ENCODE results near the gene NFAM1. TPM values are rescaled to one million over a fixed set of nuclear protein-coding genes. Genes with fewer than 3 reads are reported as not detected.

Gene NFAM1
- polyA plus RNA-seq, 1 donor: 1.8 TPM

DNA sequence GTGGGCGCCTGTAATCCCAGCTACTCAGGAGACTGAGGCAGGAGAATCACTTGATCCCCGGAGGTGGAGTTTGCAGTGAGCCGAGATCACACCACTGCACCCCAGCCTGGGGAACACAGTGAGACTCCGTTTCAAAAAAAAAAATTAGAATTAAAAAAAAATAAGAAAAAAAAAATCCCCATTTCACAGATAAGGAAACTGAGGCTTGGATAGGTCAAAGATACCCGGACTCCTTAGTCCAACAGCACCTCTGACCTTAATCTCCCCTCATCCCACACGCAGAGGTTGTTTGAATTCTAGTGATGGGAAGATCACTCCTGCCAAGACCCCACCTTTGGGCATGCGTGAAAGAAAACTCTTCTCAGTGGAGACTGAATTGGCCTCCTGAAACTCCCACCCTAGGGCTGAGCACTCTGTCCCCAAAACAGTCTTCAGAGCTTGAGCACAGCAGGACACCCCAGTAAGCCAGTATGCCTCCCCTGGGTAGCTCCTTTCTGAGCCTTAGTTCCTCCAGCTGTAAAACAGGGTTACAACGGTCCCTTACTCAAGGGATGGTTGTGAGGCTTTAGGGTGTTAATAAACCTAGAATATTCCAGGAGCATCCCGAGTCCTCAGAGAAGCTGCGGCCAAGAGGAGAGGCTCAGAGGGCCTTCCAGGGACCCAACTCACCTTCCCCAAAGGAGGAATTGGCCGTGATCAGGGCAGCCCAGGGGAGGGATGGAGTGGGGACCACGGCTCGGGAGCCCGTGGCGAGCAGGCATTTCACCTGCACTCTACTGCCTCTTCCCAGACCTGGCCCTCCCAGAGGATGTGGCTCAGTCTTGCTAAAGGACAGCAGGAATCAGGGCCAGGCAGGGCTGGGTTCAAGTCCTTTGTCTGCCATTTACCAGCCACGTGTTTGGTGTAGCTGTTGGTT, 73.3 kb downstream of the NFAM1 start:
- H3K4me3 ChIP-seq (ENCODE audit: low read length): no peak overlapping the region
- no peak for DNase-seq
- H3K36me3 ChIP-seq (ENCODE audit: control insufficient read depth, insufficient read depth, low read length): no peaks in the 10 kb centered on the region
- H3K27me3 ChIP-seq (ENCODE audit: control insufficient read depth, insufficient read depth, low read length): no peaks in the 10 kb centered on the region
- no peaks in the 10 kb centered on the region for H3K9me3 ChIP-seq (ENCODE audit: control insufficient read depth, low read depth, low read length)
- no peak overlapping the region for H3K27ac ChIP-seq (ENCODE audit: low read length)
- H3K4me1 ChIP-seq (ENCODE audit: control insufficient read depth, insufficient read depth, low read length): no peaks in the 10 kb centered on the region
- WGBS (ENCODE audit: insufficient coverage, low lambda C conversion rate): 80% methylated on average over 1 of the region's 16 CpGs

- Histone ChIP-seq H3K9me3 (ENCODE audit: control insufficient read depth, low read depth, low read length) (no peaks in the 10 kb centered on the region), H3K4me3 (ENCODE audit: low read length) (no peak overlapping the region), H3K27me3 (ENCODE audit: control insufficient read depth, insufficient read depth, low read length) (no peaks in the 10 kb centered on the region), H3K27ac (ENCODE audit: low read length) (no peak overlapping the region), H3K4me1 (ENCODE audit: control insufficient read depth, insufficient read depth, low read length) (no peaks in the 10 kb centered on the region), H3K36me3 (ENCODE audit: control insufficient read depth, insufficient read depth, low read length) (no peaks in the 10 kb centered on the region)
- DNase-seq: no peak
- no CpG with 5 or more reads among the region's 8 CpGs for WGBS (ENCODE audit: insufficient coverage, low lambda C conversion rate)
Measured at GRCh38 chr22:42357634-42358296, 74.4 kb downstream of the NFAM1 start.

GRCh38 chr22:42357221-42357620, 75.0 kb downstream of the NFAM1 start:
- H3K9me3 ChIP-seq (ENCODE audit: control insufficient read depth, low read depth, low read length): no peaks in the 10 kb centered on the region
- H3K36me3 ChIP-seq (ENCODE audit: control insufficient read depth, insufficient read depth, low read length): no peaks in the 10 kb centered on the region
- no peak overlapping the region for H3K27ac ChIP-seq (ENCODE audit: low read length)
- H3K27me3 ChIP-seq (ENCODE audit: control insufficient read depth, insufficient read depth, low read length): no peaks in the 10 kb centered on the region
- no CpG with 5 or more reads among the region's 3 CpGs for WGBS (ENCODE audit: insufficient coverage, low lambda C conversion rate)
- no peaks in the 10 kb centered on the region for H3K4me1 ChIP-seq (ENCODE audit: control insufficient read depth, insufficient read depth, low read length)
- H3K4me3 ChIP-seq (ENCODE audit: low read length): no peak overlapping the region
- DNase-seq: no peak

- H3K27me3 ChIP-seq (ENCODE audit: control insufficient read depth, insufficient read depth, low read length): no peaks in the 10 kb centered on the region
- no peak overlapping the region for H3K4me3 ChIP-seq (ENCODE audit: low read length)
- no peaks in the 10 kb centered on the region for H3K9me3 ChIP-seq (ENCODE audit: control insufficient read depth, low read depth, low read length)
- DNase-seq: no peak
- no peaks in the 10 kb centered on the region for H3K36me3 ChIP-seq (ENCODE audit: control insufficient read depth, insufficient read depth, low read length)
- H3K27ac ChIP-seq (ENCODE audit: low read length): no peak overlapping the region
- 80% methylated on average over 1 of the region's 7 CpGs for WGBS (ENCODE audit: insufficient coverage, low lambda C conversion rate)
- H3K4me1 ChIP-seq (ENCODE audit: control insufficient read depth, insufficient read depth, low read length): no peaks in the 10 kb centered on the region
Measured at GRCh38 chr22:42356533-42356932, 75.7 kb downstream of the NFAM1 start.

- H3K9me3 ChIP-seq (ENCODE audit: control insufficient read depth, low read depth, low read length): no peaks in the 10 kb centered on the region
- no CpG with 5 or more reads among the region's 10 CpGs for WGBS (ENCODE audit: insufficient coverage, low lambda C conversion rate)
- peak in 1 of 2 donors; percentile 26 for DNase-seq
Measured at GRCh38 chr22:42353883-42354727, 78.1 kb downstream of the NFAM1 start.

DNA sequence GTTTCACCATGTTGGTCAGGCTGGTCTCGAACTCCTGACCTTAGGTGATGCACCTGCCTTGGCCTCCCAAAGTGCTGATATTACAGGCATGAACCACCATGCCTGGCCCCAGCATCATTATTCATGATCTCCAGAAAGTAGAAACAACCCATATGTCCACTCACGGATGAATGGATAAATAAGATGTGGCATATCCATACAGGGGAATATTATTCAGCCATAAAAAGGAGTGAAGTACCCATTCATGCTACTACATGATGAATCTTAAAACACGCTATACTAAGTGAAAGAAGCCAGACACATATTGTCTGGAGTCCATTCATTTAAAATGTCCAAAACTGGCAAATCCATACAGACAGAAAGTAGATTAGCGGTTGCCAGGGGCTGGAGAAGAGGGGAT, 81.8 kb downstream of the NFAM1 start:
- H3K36me3 ChIP-seq (ENCODE audit: control insufficient read depth, insufficient read depth, low read length): no peaks in the 10 kb centered on the region

More at GRCh38 chr22:42353883-42354727, 78.1 kb downstream of the NFAM1 start:
- no peaks in the 10 kb centered on the region for H3K36me3 ChIP-seq (ENCODE audit: control insufficient read depth, insufficient read depth, low read length)
- H3K4me3 ChIP-seq (ENCODE audit: low read length): no peak overlapping the region
- no peaks in the 10 kb centered on the region for H3K4me1 ChIP-seq (ENCODE audit: control insufficient read depth, insufficient read depth, low read length)
- H3K27ac ChIP-seq (ENCODE audit: low read length): no peak overlapping the region
- H3K27me3 ChIP-seq (ENCODE audit: control insufficient read depth, insufficient read depth, low read length): no peaks in the 10 kb centered on the region

DNA sequence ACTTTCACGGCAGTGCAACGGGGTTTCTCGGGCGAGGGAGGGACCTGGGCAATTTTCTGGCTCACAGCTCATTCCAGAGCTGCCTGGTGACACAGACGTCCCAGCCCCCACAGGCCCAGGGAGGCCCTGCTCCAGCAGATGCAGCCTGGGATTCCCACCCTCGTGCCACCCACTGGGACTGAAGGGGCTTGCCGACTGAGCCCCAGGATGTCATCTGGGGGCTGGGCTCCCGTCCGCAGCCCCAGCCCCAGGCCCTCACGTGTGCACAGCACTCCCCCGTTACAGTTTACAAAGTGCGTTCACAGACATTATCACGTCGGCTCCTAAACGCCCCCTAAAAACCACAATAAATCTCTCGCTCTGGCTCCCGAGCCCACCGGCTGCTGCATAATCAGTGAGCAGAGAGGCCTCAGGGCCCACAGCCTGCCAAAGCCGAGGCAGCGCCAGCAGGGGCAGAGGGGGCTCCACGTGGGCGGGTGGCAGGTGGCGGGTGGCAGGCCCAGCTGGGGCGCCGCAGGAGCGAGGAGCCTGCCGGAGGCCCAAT, 84.8 kb downstream of the NFAM1 start:
- no peak for DNase-seq
- H3K9me3 ChIP-seq (ENCODE audit: control insufficient read depth, low read depth, low read length): no peaks in the 10 kb centered on the region
- H3K27ac ChIP-seq (ENCODE audit: low read length): no peak overlapping the region
- no CpG with 5 or more reads among the region's 27 CpGs for WGBS (ENCODE audit: insufficient coverage, low lambda C conversion rate)
- no peaks in the 10 kb centered on the region for H3K27me3 ChIP-seq (ENCODE audit: control insufficient read depth, insufficient read depth, low read length)
- no peaks in the 10 kb centered on the region for H3K36me3 ChIP-seq (ENCODE audit: control insufficient read depth, insufficient read depth, low read length)
- H3K4me1 ChIP-seq (ENCODE audit: control insufficient read depth, insufficient read depth, low read length): peaks cover 3% of the 10 kb centered on the region
- H3K4me3 ChIP-seq (ENCODE audit: low read length): no peak overlapping the region

More for the DNA sequence above, 81.8 kb downstream of the NFAM1 start:
- no peak overlapping the region for H3K27ac ChIP-seq (ENCODE audit: low read length)
- no peaks in the 10 kb centered on the region for H3K4me1 ChIP-seq (ENCODE audit: control insufficient read depth, insufficient read depth, low read length)
- 100% methylated on average over 1 of the region's 4 CpGs for WGBS (ENCODE audit: insufficient coverage, low lambda C conversion rate)
- no peak overlapping the region for H3K4me3 ChIP-seq (ENCODE audit: low read length)
- no peaks in the 10 kb centered on the region for H3K9me3 ChIP-seq (ENCODE audit: control insufficient read depth, low read depth, low read length)
- DNase-seq: no peak
- no peaks in the 10 kb centered on the region for H3K27me3 ChIP-seq (ENCODE audit: control insufficient read depth, insufficient read depth, low read length)

DNA sequence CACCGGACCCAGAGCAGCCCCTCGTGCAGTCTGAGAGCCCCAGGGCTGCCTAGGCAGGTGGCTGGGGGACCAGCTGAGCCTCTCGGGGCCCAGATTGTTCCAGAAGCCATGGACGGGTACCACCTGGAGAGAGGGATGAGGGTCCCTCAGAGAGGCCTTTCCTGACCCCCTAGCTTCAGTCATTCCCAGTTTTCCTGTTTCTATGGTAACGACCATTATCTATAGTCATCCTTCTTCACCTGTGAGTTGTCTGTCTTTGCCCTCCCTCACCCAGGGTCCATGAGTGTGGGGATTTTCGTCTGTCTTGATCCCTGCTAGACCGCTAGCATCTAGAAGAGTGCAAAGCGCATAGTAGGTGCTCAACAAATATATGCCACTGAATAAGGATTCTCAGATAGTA, 85.5 kb downstream of the NFAM1 start:
- no peaks in the 10 kb centered on the region for H3K36me3 ChIP-seq (ENCODE audit: control insufficient read depth, insufficient read depth, low read length)
- no peaks in the 10 kb centered on the region for H3K9me3 ChIP-seq (ENCODE audit: control insufficient read depth, low read depth, low read length)
- WGBS (ENCODE audit: insufficient coverage, low lambda C conversion rate): 33% methylated on average over 1 of the region's 8 CpGs
- H3K4me1 ChIP-seq (ENCODE audit: control insufficient read depth, insufficient read depth, low read length): peaks cover 3% of the 10 kb centered on the region
- no peak overlapping the region for H3K4me3 ChIP-seq (ENCODE audit: low read length)
- H3K27me3 ChIP-seq (ENCODE audit: control insufficient read depth, insufficient read depth, low read length): no peaks in the 10 kb centered on the region
- DNase-seq: no peak
- no peak overlapping the region for H3K27ac ChIP-seq (ENCODE audit: low read length)

GRCh38 chr22:42345458-42345857, 86.7 kb downstream of the NFAM1 start:
- Histone ChIP-seq H3K4me1 (ENCODE audit: control insufficient read depth, insufficient read depth, low read length) (peaks cover 3% of the 10 kb centered on the region), H3K9me3 (ENCODE audit: control insufficient read depth, low read depth, low read length) (no peaks in the 10 kb centered on the region), H3K36me3 (ENCODE audit: control insufficient read depth, insufficient read depth, low read length) (no peaks in the 10 kb centered on the region), H3K27me3 (ENCODE audit: control insufficient read depth, insufficient read depth, low read length) (peaks cover 5% of the 10 kb centered on the region), H3K4me3 (ENCODE audit: low read length) (no peak overlapping the region), H3K27ac (ENCODE audit: low read length) (no peak overlapping the region)
- no peak for DNase-seq
- 100% methylated on average over 1 of the region's 4 CpGs for WGBS (ENCODE audit: insufficient coverage, low lambda C conversion rate)
